ENCODE measurements around the gene PGLYRP4. TPM values are rescaled to one million over a fixed set of nuclear protein-coding genes. Genes with fewer than 3 reads are reported as not detected.

Gene PGLYRP4, protein sequence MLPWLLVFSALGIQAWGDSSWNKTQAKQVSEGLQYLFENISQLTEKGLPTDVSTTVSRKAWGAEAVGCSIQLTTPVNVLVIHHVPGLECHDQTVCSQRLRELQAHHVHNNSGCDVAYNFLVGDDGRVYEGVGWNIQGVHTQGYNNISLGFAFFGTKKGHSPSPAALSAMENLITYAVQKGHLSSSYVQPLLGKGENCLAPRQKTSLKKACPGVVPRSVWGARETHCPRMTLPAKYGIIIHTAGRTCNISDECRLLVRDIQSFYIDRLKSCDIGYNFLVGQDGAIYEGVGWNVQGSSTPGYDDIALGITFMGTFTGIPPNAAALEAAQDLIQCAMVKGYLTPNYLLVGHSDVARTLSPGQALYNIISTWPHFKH
- total RNA-seq, result not detected

DNA sequence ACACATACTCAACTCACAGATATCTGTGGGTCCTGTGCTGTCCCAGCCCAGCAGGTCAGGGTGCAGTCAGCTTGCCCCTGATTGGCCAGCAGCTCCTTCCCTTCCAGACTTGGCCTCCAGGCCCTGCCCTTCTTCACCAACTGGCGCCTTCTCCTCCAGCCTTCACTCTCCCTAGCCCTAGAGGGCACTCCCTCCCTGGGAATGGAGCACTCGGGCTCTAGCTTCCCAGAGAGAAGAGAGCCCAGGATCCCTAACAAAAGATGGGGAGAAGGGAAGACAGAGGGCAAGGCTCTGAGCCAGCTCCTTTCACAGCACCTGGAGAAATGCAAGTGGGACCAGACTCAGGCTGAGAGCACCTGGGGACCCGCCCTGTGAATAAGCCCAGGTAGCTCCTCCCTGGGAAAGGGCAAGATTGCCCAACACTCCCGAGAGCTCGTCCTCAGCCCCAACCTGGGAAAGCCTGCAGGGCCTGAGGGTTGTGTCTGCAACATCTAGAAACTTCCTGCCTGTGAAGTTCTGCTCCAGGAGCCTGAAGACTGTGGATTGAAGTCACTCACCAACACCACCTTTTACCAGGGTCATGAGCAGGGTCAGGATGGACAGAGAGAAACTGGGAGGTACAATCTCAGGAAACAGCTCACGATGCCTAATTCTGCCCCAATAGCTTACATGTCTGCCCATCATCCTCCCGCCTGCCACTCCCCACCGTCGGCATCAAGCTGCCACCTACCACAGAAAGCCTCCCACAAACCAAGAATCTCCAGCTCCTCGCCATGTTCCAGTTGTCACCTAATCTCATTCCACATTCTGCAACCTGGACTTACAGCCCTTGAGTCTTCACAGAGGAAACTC lies at the start of gene PGLYRP4:
Gene PGLYRP4 (minus strand): TSS at position 331 of the 852 bp plus-strand sequence. CDS start 909 bp downstream, outside the sequence.
- Mint-ChIP-seq H3K4me1 (ENCODE audit: low read depth) (peaks cover 23% of the 10 kb centered on the region), H3K9me3 (no peaks in the 10 kb centered on the region), H3K4me3 (no peak within 1 kb of the TSS), H3K27ac (no peak within 1 kb of the TSS), H3K27me3 (peaks cover 19% of the 10 kb centered on the region), H3K36me3 (no peaks in the 10 kb centered on the region)
- ChIA-PET CTCF (no interaction called here), POLR2A (no interaction called here)
- intact Hi-C loops (cut with micrococcal nuclease), result no loop called here
- no peak for DNase-seq

DNA sequence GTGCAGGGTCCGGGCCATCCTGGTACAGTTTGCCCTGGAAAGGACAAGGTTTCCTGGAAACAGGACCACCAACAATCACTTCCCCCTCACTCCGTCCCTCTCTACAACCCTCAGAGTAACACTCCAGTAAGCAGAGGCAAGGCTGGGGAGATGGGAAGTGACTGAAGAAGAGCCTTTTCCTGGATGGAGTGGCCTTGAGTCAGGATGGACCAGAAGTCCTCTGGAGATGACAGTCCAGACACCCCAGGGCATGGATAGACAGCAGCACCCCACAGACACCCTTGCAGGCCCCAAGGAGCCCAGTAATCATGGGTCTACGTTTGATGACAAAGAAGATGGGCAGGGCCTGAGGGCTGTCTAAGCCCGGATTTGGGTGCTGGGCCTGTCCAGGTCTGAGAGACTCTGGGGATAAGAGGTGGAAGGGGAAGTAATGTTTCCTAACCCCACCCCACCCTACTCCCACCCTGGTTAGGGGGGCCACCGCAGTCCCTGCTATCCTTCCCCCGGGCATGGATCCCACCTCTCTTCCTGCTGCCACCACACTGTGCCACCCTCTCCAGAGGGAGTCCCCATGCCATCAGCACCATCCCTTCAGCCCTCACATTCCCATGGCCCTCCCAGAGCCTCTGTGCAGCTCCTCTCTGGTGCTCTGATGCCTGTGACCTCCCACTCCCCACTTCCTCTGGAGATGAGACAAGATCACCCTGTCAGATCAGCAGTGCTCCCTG lies 49.4 kb upstream of the PGLYRP4 start:
- H3K27ac Mint-ChIP-seq, result no peak overlapping the region
- ChIA-PET POLR2A (no interaction called here), CTCF (no interaction called here)
- intact Hi-C loops (cut with micrococcal nuclease), result no loop called here
- H3K4me3 Mint-ChIP-seq, result no peak overlapping the region
- DNase-seq, result no peak
- H3K9me3 Mint-ChIP-seq, result no peaks in the 10 kb centered on the region
- H3K27me3 Mint-ChIP-seq, result peaks cover 13% of the 10 kb centered on the region
- no peaks in the 10 kb centered on the region for H3K36me3 Mint-ChIP-seq
- no peaks in the 10 kb centered on the region for H3K4me1 Mint-ChIP-seq (ENCODE audit: low read depth)

DNA sequence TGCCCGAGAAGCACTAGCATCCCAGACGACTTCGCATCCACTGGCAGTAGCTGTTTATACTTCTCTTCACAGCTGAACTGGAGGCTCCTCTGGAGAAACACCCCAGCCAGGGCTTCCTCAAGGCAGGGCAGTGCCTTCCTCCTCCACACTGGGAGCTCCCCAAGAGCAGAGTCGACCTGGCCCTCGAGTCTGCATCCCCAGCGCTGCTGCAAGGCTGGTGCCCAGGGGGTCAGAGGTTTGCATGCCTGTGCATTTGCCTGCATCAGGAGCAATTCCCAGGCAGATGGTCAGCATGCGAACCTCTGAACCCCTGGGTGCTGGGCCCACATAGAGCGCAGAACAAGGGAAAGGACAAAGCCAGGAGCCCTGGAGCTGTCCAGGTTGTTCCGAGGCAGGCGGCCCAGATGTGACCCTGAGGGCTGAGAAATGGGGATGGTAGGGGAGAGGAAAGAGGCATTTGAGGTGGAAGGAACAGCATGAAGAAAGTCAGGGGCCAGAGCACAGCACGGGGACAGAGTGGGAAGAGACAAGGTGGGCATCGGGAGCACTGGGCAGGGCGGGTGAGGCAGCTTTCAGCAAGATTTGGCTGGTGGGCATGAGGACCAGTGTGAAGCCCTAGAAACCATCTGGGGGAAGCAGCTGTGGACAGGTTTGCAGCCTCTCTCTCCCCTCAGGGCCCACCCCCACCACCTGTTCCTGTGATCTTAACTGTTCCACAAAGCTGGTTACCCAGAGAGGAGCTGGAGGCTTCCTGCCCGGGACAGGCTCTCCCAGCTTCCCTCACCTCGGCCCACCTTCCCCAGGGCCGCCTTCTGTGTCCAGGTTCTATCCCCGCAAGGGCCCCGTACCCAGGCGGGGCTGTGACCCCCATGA lies 48.6 kb upstream of the PGLYRP4 start:
- H3K4me3 Mint-ChIP-seq, result no peak overlapping the region
- no peak overlapping the region for H3K27ac Mint-ChIP-seq
- H3K4me1 Mint-ChIP-seq (ENCODE audit: low read depth), result no peaks in the 10 kb centered on the region
- intact Hi-C loops (cut with micrococcal nuclease), result no loop called here
- POLR2A ChIA-PET, result no interaction called here
- H3K36me3 Mint-ChIP-seq, result no peaks in the 10 kb centered on the region
- CTCF ChIA-PET, result interaction anchor here (1.1 kb wide), 1 partner anchor 98 kb away, joined by 5 read pairs; no protein-coding TSS in a partner anchor
- no peaks in the 10 kb centered on the region for H3K9me3 Mint-ChIP-seq
- DNase-seq, result no peak
- peaks cover 15% of the 10 kb centered on the region for H3K27me3 Mint-ChIP-seq

DNA sequence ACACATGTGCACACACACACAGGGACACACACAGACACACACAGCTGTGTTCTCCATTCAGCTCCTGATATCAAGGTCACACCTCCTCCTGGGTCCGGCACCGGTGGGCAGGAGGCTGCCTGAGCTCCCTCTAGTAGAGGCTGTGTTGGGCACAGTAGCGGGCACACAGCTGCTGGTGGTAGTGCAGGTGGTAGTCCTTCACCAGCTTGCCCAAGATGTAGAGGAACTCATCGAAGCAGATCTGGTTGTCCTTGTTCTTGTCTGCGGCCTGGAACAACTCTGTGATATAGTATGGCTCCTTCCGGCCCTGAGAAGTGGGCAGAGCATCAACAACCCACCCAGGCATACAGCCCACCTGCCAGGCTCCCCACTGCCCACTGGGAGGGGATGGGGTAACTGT lies 47.8 kb upstream of the PGLYRP4 start:
- no peak overlapping the region for H3K27ac Mint-ChIP-seq
- H3K9me3 Mint-ChIP-seq, result no peaks in the 10 kb centered on the region
- POLR2A ChIA-PET, result no interaction called here
- no peak for DNase-seq
- no peaks in the 10 kb centered on the region for H3K36me3 Mint-ChIP-seq
- H3K4me3 Mint-ChIP-seq, result no peak overlapping the region
- peaks cover 15% of the 10 kb centered on the region for H3K27me3 Mint-ChIP-seq
- CTCF ChIA-PET, result interaction anchor here (1.1 kb wide), 1 partner anchor 98 kb away, joined by 5 read pairs; no protein-coding TSS in a partner anchor
- H3K4me1 Mint-ChIP-seq (ENCODE audit: low read depth), result no peaks in the 10 kb centered on the region
- intact Hi-C loops (cut with micrococcal nuclease), result no loop called here

DNA sequence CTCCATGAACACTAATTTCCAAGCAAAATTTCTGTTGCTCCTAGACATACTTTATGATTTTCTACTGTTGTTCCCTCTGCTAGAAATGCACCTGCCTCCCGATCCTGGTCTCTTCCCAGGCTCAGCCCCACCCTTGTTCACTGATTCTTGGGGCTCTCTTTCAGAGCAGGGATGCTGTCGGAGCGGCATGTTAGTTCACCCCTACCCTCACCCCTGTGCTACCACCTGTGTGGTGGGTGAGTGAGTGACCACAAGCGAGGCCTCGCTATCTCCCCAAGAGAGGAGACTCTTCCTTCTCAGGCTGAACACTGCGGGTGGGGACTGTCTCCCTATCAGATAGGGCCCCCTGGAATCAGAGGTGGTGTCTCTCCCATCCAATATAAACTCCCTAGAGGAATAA lies 47.1 kb upstream of the PGLYRP4 start:
- intact Hi-C loops (cut with micrococcal nuclease), result no loop called here
- Mint-ChIP-seq H3K9me3 (no peaks in the 10 kb centered on the region), H3K4me1 (ENCODE audit: low read depth) (no peaks in the 10 kb centered on the region), H3K4me3 (no peak overlapping the region), H3K27me3 (peaks cover 15% of the 10 kb centered on the region), H3K36me3 (no peaks in the 10 kb centered on the region), H3K27ac (no peak overlapping the region)
- no peak for DNase-seq
- CTCF ChIA-PET, result interaction anchor here (0.9 kb wide), 1 partner anchor 9 kb away, joined by 3 read pairs; no protein-coding TSS in a partner anchor
- POLR2A ChIA-PET, result no interaction called here

DNA sequence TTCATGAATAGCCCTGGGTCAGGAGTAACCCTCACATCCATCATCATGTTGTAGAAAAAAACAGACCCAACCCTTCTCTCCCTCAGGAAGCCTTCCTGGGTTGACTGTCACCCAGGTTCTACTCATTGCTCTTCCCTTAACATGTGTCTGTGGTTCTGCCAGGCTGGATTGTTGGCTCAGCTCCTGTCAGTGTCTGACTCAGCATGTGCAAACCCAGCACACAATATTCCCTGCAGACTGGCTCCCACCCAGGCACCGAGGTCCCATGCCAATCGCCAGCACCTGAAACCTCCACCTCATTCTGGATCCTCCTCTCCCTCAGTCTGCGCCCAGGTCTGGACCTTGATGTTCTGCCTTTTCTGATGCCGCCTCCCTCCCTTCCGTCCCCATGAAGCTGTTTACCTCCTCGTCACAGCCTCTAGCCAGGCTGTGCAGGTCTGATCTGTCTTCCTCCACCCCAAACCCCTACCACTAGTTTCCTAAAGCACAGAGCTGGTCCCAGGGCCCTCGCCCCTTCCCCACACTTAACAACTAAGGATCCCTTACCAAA lies 46.6 kb upstream of the PGLYRP4 start:
- H3K27ac Mint-ChIP-seq, result no peak overlapping the region
- no peaks in the 10 kb centered on the region for H3K9me3 Mint-ChIP-seq
- H3K36me3 Mint-ChIP-seq, result no peaks in the 10 kb centered on the region
- no peak overlapping the region for H3K4me3 Mint-ChIP-seq
- ChIA-PET CTCF (interaction anchor here (0.9 to 1.4 kb wide), 2 partner anchors 9 to 43 kb away, joined by 3 read pairs; no protein-coding TSS in a partner anchor), POLR2A (no interaction called here)
- intact Hi-C loops (cut with micrococcal nuclease), result no loop called here
- H3K4me1 Mint-ChIP-seq (ENCODE audit: low read depth), result no peaks in the 10 kb centered on the region
- H3K27me3 Mint-ChIP-seq, result peaks cover 15% of the 10 kb centered on the region
- DNase-seq, result no peak

DNA sequence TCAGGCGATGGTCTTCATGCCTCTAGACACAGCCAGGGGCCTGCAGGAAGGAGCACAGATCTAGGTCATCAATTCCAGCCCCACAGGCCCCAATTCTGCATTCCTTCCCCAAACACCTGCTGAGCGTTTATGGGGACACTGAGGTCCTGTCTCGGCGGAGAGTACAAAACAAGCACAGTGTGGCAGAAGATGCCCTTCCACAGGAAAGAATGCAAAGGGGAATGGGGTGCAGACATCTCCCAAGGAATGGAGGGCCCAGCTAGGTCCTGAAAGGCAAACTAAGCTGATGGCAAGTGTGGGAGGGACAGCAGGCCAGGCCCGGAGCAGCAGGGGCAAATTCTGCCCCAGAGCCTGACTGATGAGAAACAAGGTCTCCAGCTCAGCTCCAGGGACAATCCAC lies 45.8 kb upstream of the PGLYRP4 start:
- ChIA-PET CTCF (interaction anchor here (1.4 kb wide), 1 partner anchor 42 kb away, joined by 3 read pairs; no protein-coding TSS in a partner anchor), POLR2A (no interaction called here)
- H3K4me3 Mint-ChIP-seq, result no peak overlapping the region

DNA sequence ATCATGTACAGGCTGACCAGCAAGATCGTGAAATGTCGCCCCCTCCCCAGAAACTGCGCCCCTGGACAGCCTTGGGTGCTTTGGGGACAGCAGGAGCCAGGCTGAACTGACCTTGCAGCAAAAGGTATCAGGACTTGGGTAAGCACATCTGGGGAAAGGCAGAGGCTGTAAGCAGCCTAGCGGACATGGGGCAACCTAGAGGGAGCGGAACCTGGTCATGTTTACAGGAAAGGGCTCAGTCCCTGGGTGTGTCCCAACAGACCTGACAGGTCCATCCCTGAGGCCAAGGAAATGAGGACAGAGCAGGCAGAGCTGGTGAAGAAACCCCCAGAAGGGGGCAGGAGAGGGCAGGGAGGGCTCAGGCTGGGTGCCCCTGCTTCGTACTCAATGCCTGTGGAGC lies 45.3 kb upstream of the PGLYRP4 start:
- ChIA-PET CTCF (interaction anchor here (1.4 kb wide), 1 partner anchor 42 kb away, joined by 3 read pairs; no protein-coding TSS in a partner anchor), POLR2A (no interaction called here)
- Mint-ChIP-seq H3K9me3 (no peaks in the 10 kb centered on the region), H3K4me3 (no peak overlapping the region), H3K4me1 (ENCODE audit: low read depth) (no peaks in the 10 kb centered on the region), H3K36me3 (no peaks in the 10 kb centered on the region), H3K27ac (no peak overlapping the region), H3K27me3 (peaks cover 16% of the 10 kb centered on the region)
- DNase-seq, result no peak
- intact Hi-C loops (cut with micrococcal nuclease), result no loop called here

More for the DNA sequence above, 45.8 kb upstream of the PGLYRP4 start:
- no peaks in the 10 kb centered on the region for H3K9me3 Mint-ChIP-seq
- H3K36me3 Mint-ChIP-seq, result no peaks in the 10 kb centered on the region
- H3K4me1 Mint-ChIP-seq (ENCODE audit: low read depth), result no peaks in the 10 kb centered on the region
- no peak overlapping the region for H3K27ac Mint-ChIP-seq
- peaks cover 17% of the 10 kb centered on the region for H3K27me3 Mint-ChIP-seq
- intact Hi-C loops (cut with micrococcal nuclease), result no loop called here
- no peak for DNase-seq

DNA sequence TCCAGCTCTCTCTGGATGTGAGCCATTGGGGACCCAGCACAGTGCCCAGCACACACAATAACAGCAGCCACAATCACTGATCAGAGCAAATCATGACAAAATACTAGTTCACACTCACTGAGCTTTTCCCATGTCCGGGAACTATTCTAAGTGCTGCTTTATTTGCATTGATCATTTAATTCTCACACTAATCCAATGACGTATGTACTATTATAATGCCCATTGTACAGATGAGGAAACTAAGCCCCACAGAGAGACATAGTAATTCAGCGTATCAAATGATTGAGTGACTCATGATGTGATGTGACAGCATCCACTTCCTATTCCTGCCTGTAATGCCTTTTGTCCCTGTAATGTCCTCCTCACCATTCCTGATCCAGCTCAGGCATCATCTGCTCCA lies 44.2 kb upstream of the PGLYRP4 start:
- H3K27me3 Mint-ChIP-seq, result peaks cover 15% of the 10 kb centered on the region
- intact Hi-C loops (cut with micrococcal nuclease), result no loop called here

DNA sequence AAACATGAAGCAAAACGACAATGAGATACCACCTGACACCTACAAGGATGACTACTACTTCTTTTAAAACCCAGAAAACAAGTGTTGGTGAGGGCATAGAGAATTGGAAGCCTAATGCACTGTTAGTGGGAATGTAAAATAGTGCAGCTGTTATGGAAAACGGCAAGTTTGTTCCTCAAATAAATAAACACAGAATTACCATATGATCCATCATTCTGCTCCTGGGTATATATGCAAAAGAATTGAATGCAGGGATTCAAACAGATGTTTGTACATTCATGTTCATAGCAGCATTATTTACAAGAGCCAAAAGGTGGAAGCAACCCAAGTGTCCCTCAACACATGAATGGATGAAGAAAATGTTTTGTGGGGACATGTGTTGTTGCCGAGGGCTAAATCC lies 43.6 kb upstream of the PGLYRP4 start:
- Mint-ChIP-seq H3K27ac (no peak overlapping the region), H3K9me3 (no peaks in the 10 kb centered on the region), H3K4me1 (ENCODE audit: low read depth) (no peaks in the 10 kb centered on the region), H3K36me3 (no peaks in the 10 kb centered on the region), H3K4me3 (no peak overlapping the region), H3K27me3 (peaks cover 15% of the 10 kb centered on the region)
- intact Hi-C loops (cut with micrococcal nuclease), result no loop called here
- ChIA-PET POLR2A (no interaction called here), CTCF (no interaction called here)
- DNase-seq, result no peak

More for the DNA sequence above, 44.2 kb upstream of the PGLYRP4 start:
- H3K9me3 Mint-ChIP-seq, result no peaks in the 10 kb centered on the region
- no peaks in the 10 kb centered on the region for H3K4me1 Mint-ChIP-seq (ENCODE audit: low read depth)
- POLR2A ChIA-PET, result no interaction called here
- no peak for DNase-seq
- no peaks in the 10 kb centered on the region for H3K36me3 Mint-ChIP-seq
- H3K4me3 Mint-ChIP-seq, result no peak overlapping the region
- no peak overlapping the region for H3K27ac Mint-ChIP-seq
- CTCF ChIA-PET, result no interaction called here

DNA sequence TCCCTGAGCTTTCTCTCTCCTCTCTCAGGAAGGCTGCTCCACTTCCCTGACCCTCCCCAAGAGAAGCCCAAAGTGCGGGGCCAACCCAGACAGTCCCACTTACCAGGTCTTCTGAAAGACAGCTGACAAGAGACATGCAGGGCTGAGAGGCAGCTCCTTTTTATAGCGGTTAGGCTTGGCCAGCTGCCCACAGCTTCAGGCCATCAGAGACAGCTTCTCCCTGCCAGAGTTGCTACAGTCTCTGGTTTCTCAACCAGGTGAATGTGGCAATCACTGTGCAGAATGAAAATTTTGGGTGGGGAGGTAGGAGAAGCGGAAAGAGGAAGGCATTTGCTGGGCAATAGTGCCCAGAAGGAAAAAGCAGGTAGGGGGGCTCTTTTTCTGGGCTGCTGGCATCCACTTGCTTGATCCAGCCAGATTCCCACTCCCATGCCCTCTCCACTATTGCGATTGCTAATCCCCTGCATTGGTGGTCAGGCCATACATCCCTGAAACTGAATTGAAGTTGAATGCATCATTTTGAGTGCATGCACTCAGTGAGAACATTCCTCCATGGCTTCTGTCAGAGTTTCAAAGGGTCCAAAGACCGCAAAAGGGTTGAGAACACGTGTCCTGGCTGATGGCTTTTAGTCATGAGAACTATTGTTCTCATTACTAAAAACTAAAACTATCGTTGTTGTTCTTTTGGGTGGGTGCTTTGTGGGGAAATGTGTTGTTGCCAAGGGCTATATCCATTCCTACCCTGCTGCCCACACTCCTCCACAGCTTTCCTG lies 42.5 kb upstream of the PGLYRP4 start, which contains the start of gene S100A8:
Gene S100A8 (minus strand): TSS at position 136 of the 773 bp plus-strand sequence. CDS start 538 bp downstream, outside the sequence.
- Mint-ChIP-seq H3K4me1 (ENCODE audit: low read depth) (peaks cover 6% of the 10 kb centered on the region), H3K36me3 (no peaks in the 10 kb centered on the region), H3K9me3 (no peaks in the 10 kb centered on the region), H3K4me3 (no peak within 1 kb of the TSS), H3K27ac (no peak within 1 kb of the TSS), H3K27me3 (peaks cover 14% of the 10 kb centered on the region)
- ChIA-PET POLR2A (no interaction called here), CTCF (no interaction called here)
- no peak for DNase-seq
- intact Hi-C loops (cut with micrococcal nuclease), result no loop called here
